ENCODE measurements around the gene PPP1R7.

DNA sequence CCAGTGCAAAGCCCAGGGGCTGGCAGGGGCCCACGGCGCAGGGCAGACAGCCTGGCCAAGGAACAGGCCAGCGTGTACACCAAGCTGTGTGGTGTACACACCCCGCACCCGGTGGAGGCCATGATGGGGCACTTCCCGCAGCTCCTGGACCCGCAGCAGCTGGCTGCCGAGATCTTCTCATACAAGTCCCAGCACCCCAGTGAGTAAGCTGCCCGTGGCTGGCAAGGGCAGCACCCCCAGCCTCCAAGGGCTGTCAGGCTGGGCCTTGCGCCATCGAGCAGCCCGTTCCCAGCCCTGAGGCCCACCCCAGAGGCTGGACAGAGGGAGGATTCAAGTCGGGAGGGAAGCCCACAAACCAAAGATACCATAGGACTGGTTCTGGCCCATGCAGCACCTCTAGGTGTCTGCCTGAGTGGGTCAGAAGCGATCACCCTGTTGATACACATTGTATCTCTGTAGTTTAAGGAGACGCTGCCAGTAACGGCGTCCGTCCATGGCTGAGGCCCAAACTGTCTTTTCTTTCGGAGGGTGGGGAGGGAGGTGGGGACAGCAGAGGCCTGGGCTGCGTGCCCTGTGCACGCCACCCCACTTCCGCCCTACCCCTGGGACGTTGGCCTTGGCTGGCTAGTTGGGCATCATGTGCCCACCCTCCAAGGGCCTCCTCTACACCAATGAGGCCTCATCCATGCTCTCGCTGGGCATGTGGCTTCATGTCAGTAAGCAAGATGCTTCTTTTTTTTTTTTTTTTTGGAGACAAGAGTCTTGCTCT lies 31.3 kb upstream of the PPP1R7 start:
- TF ChIP-seq MAX (IDR thresholded peaks at IDR 0.05; ENCODE audit: low read depth) (no peak), POLR2AphosphoS5 (IDR thresholded peaks at IDR 0.05; ENCODE audit: low read depth, low read length) (no peak), NFIC (IDR thresholded peaks at IDR 0.05; ENCODE audit: borderline replicate concordance) (no peak)
- TF ChIP-seq, protein P1, sequence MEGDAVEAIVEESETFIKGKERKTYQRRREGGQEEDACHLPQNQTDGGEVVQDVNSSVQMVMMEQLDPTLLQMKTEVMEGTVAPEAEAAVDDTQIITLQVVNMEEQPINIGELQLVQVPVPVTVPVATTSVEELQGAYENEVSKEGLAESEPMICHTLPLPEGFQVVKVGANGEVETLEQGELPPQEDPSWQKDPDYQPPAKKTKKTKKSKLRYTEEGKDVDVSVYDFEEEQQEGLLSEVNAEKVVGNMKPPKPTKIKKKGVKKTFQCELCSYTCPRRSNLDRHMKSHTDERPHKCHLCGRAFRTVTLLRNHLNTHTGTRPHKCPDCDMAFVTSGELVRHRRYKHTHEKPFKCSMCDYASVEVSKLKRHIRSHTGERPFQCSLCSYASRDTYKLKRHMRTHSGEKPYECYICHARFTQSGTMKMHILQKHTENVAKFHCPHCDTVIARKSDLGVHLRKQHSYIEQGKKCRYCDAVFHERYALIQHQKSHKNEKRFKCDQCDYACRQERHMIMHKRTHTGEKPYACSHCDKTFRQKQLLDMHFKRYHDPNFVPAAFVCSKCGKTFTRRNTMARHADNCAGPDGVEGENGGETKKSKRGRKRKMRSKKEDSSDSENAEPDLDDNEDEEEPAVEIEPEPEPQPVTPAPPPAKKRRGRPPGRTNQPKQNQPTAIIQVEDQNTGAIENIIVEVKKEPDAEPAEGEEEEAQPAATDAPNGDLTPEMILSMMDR (IDR thresholded peaks at IDR 0.05) = no peak
